ENCODE results near the gene ASIC2.

DNA sequence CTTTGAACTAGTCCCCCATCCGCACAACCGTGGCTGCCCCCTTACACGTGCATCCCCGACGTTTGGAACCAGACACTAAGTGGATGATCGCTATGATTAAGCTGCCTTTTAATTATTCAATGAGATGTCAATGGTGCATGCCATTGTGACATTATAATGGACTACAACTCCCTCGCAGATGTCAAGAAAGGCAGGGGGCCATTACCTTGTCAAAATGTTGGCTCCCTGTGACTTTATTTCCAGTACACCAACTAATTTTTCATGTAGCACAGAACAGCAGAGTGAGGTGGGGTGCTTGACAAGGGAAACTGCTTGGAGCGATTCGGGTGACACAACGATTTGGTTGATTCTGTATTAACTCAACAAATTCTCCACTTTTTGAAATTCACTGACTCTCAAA, 26.5 kb downstream of the ASIC2 start:
- TF ChIP-seq, protein P1, sequence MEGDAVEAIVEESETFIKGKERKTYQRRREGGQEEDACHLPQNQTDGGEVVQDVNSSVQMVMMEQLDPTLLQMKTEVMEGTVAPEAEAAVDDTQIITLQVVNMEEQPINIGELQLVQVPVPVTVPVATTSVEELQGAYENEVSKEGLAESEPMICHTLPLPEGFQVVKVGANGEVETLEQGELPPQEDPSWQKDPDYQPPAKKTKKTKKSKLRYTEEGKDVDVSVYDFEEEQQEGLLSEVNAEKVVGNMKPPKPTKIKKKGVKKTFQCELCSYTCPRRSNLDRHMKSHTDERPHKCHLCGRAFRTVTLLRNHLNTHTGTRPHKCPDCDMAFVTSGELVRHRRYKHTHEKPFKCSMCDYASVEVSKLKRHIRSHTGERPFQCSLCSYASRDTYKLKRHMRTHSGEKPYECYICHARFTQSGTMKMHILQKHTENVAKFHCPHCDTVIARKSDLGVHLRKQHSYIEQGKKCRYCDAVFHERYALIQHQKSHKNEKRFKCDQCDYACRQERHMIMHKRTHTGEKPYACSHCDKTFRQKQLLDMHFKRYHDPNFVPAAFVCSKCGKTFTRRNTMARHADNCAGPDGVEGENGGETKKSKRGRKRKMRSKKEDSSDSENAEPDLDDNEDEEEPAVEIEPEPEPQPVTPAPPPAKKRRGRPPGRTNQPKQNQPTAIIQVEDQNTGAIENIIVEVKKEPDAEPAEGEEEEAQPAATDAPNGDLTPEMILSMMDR (IDR thresholded peaks at IDR 0.05; ENCODE audit: insufficient read depth, low read length), result no peak
- no peak for TF ChIP-seq SPI1 (IDR thresholded peaks at IDR 0.05; ENCODE audit: borderline replicate concordance, low read depth)

Data from HL-60 (cell line).